A549 (cell line): ENCODE measurements around the gene PLA2G2D. TPM values are rescaled to one million over a fixed set of nuclear protein-coding genes. Genes with fewer than 3 reads are reported as not detected.

Source experiments
- ATAC-seq, 2 experiments: fragments of 200-7000 bp in 1 of 2; fragments of >200 bp in 1 of 2; cut with Nextera tagmentation in 1 of 2; cut with Tn5 transposase in 1 of 2; 3 replicates each; pipeline versions ENCODE4 v1.8.0 to v1.9.1; 2018 to 2020; ENCODE audit warnings: mild to moderate bottlenecking in 1 of 2, moderate library complexity in 1 of 2
- CTCF ChIA-PET: fragments of 300-600 bp; sonication (Branson Sonifier 250); formaldehyde crosslinking; extraction: SDS; loops from one replicate; lab custom pipeline; 2021; ENCODE audit warnings: antibody characterized with exemption, inconsistent platforms; lab: Yijun Ruan, JAX
- POLR2A ChIA-PET: fragments of 350-600 bp; formaldehyde crosslinking; extraction: SDS; loops from one replicate; lab custom pipeline; 2021; ENCODE audit warnings: antibody characterized with exemption, inconsistent platforms; lab: Yijun Ruan, JAX
- DNase-seq, 2 experiments: peaks; one replicate each; pipeline versions ENCODE4 v3.0.0 to v3.0.0-alpha.2; 2011 to 2016; ENCODE audit warnings: low read depth in 1 of 2, low spot score in 1 of 2
- FAIRE-seq: peaks from 2 replicates; lab custom pipeline; 2011; peaks lifted over from hg19 to GRCh38; lab: Jason Lieb, UNC
- H3K27ac ChIP-seq, 2 experiments: fragments of >200 bp; sonication (Bioruptor Twin); formaldehyde crosslinking; 3 replicates each; pipeline ENCODE4 v1.5.1; 2016 to 2017
- H3K4me1 ChIP-seq: fragments of >200 bp; sonication (Bioruptor Twin); formaldehyde crosslinking; 3 replicates; pipeline ENCODE4 v1.6.1; 2016
- H3K4me2 ChIP-seq: fragments of >200 bp; sonication (Bioruptor Twin); formaldehyde crosslinking; 3 replicates; pipeline ENCODE4 v1.6.1; 2016
- H3K4me3 ChIP-seq: fragments of >200 bp; sonication (Bioruptor Twin); formaldehyde crosslinking; 3 replicates; pipeline ENCODE4 v1.5.1; 2016
- H3K9me3 ChIP-seq: fragments of >200 bp; sonication (Bioruptor Twin); formaldehyde crosslinking; 3 replicates; pipeline ENCODE4 v1.6.1; 2016
- BHLHE40 ChIP-seq: IDR thresholded peaks from 2 replicates; pipeline ENCODE4 v1.6.1; 2012; ENCODE audit warnings: low read depth, low read length, inconsistent platforms
- CBX2 ChIP-seq: fragments of 200-600 bp; sonication (generic); IDR thresholded peaks from 2 replicates; pipeline ENCODE4 v1.6.1; 2016; ENCODE audit warnings: low read depth, mild to moderate bottlenecking, borderline replicate concordance
- CBX8 ChIP-seq: fragments of 200-600 bp; sonication (generic); IDR thresholded peaks from 2 replicates; pipeline ENCODE4 v1.6.1; 2016
- CEBPB ChIP-seq, 2 experiments: fragments of >200 bp in 1 of 2; sonication (Bioruptor Twin) in 1 of 2; formaldehyde crosslinking in 1 of 2; IDR thresholded peaks; 2 replicates each; pipeline ENCODE4 v1.6.1; 2012 to 2016
- CTCF ChIP-seq: fragments of >200 bp; sonication (Bioruptor Twin); formaldehyde crosslinking; IDR thresholded peaks from 3 replicates; pipeline ENCODE4 v1.5.1; 2016
- EP300 ChIP-seq, 2 experiments: fragments of >200 bp; sonication (Bioruptor Twin); formaldehyde crosslinking; IDR thresholded peaks; 2 replicates in 1 of 2; 3 replicates in 1 of 2; pipeline ENCODE4 v1.6.1; 2016 to 2017
- FOSB ChIP-seq: fragments of 250-450 bp; sonication (Bioruptor Pico); IDR thresholded peaks from 2 replicates; pipeline ENCODE4 v1.5.0; 2020; ENCODE audit warnings: mild to moderate bottlenecking, moderate library complexity
- GATA3 ChIP-seq: IDR thresholded peaks from 2 replicates; pipeline ENCODE4 v1.6.1; 2012; ENCODE audit warnings: borderline replicate concordance
- HDAC2 ChIP-seq: fragments of 200-600 bp; sonication (generic); IDR thresholded peaks from 2 replicates; pipeline ENCODE4 v1.6.1; 2016
- HMGXB4 ChIP-seq: fragments of 250-450 bp; sonication (Bioruptor Pico); IDR thresholded peaks from 2 replicates; pipeline ENCODE4 v1.5.0; 2021; ENCODE audit warnings: mild to moderate bottlenecking, moderate library complexity, borderline replicate concordance
- HOXB5 ChIP-seq: fragments of 250-450 bp; sonication (Bioruptor Pico); IDR thresholded peaks from 2 replicates; pipeline ENCODE4 v1.5.0; 2020; ENCODE audit warnings: mild to moderate bottlenecking, moderate library complexity
- MAX ChIP-seq: IDR thresholded peaks from 2 replicates; pipeline ENCODE4 v1.6.1; 2012
- MAZ ChIP-seq: fragments of 150-350 bp; IDR thresholded peaks from 2 replicates; pipeline ENCODE4 v1.6.1; 2014; ENCODE audit warnings: antibody characterized with exemption, low read depth, low read length, borderline replicate concordance
- NFE2L2 ChIP-seq: fragments of 150-350 bp; conservative IDR thresholded peaks from 2 replicates; pipeline ENCODE4 v1.6.1; 2014; ENCODE audit warnings: low read length
- NPAS2 ChIP-seq: fragments of 250-450 bp; sonication (Bioruptor Pico); IDR thresholded peaks from 2 replicates; pipeline ENCODE4 v1.8.0; 2022; ENCODE audit warnings: mild to moderate bottlenecking, moderate library complexity, borderline replicate concordance
- RCOR1 ChIP-seq: fragments of 150-350 bp; IDR thresholded peaks from 2 replicates; pipeline ENCODE4 v1.6.1; 2014; ENCODE audit warnings: antibody characterized with exemption, low read length, low read depth
- RFX5 ChIP-seq: fragments of 450-650 bp; IDR thresholded peaks from 2 replicates; pipeline ENCODE4 v1.7.1; 2014; ENCODE audit warnings: antibody characterized with exemption, mild to moderate bottlenecking, moderate library complexity
- SMC3 ChIP-seq: fragments of >200 bp; sonication (Bioruptor Twin); formaldehyde crosslinking; IDR thresholded peaks from 3 replicates; pipeline ENCODE4 v1.6.1; 2018; ENCODE audit warnings: inconsistent platforms
- TFCP2L1 ChIP-seq: fragments of 250-450 bp; sonication (Bioruptor Pico); IDR thresholded peaks from 2 replicates; pipeline ENCODE4 v1.5.0; 2021; ENCODE audit warnings: mild to moderate bottlenecking
- TP53 ChIP-seq: fragments of 250-450 bp; sonication (Bioruptor Pico); IDR thresholded peaks from 2 replicates; pipeline ENCODE4 v1.5.0; 2021; ENCODE audit warnings: mild to moderate bottlenecking, moderate library complexity
- USF2 ChIP-seq: fragments of 450-650 bp; IDR thresholded peaks from 2 replicates; pipeline ENCODE4 v1.6.1; 2014; ENCODE audit warnings: antibody characterized with exemption
- ZFP36 ChIP-seq: fragments of 450-650 bp; IDR thresholded peaks from 2 replicates; pipeline ENCODE4 v1.6.1; 2014; ENCODE audit warnings: borderline replicate concordance; ENCODE audit not compliant: partially characterized antibody
- WGBS: methylation state at CpG from one replicate; pipeline ENCODE4 v1.1.6; 2017; ENCODE audit errors: missing lambda C conversion rate; 5-methylcytosine and 5-hydroxymethylcytosine counted together
- polyA plus RNA-seq, 4 experiments: library from polyadenylated mRNA; depleted of rRNA in 3 of 4; stranded (reverse); fragments of >200 nt; fragmentation: RNase III in 1 of 4; extraction: RNeasy Plus Mini Kit Qiagen cat#74134 plus additional on column Dnase treatment in 1 of 4; gene quantifications; 2 replicates in 3 of 4; 3 replicates in 1 of 4; pipeline ENCODE4 v1.2.3, GENCODE V29; 2011 to 2017

PLA2G2D gene
- polyA plus RNA-seq, 2 of the 4 experiments (the other 2 are of a cell fraction) = not detected

- ATAC-seq (no peak), DNase-seq (no peak), FAIRE-seq (no peak)
- Histone ChIP-seq H3K4me3 (no peak overlapping the region), H3K27ac (no peak overlapping the region), H3K4me1 (0 out of 3 replicates have a peak, but pooled peaks cover 10% of the 10 kb centered on the region), H3K4me2 (no peak overlapping the region), H3K9me3 (no peaks in the 10 kb centered on the region)
- whole genome bisulfite sequencing = 48% methylated on average over 3 of the region's 6 CpGs
- CTCF ChIA-PET = interaction anchor here (0.7 to 8.5 kb wide), 8 partner anchors 9 to 489 kb away, joined by 3 to 125 read pairs (median 4); partner anchors contain the start of gene PLA2G2E
- POLR2A ChIA-PET = no interaction called here
- TF ChIP-seq TP53 (CRISPR knock-in tag) (no peak), NPAS2 (CRISPR knock-in tag) (no peak), EP300 (IDR thresholded peaks at IDR 0.05) (no peak), USF2 (no peak), RCOR1 (no peak), FOSB (CRISPR knock-in tag) (no peak), GATA3 (no peak), ZFP36 (no peak), BHLHE40 (no peak), SMC3 (no peak)
Observed at GRCh38 chr1:20150969-20151368, 31.6 kb upstream of the PLA2G2D start.

GRCh38 chr1:20150326-20150705, 31.0 kb upstream of the PLA2G2D start:
- H3K4me2 ChIP-seq = no peak overlapping the region
- H3K4me1 ChIP-seq = 0 out of 3 replicates have a peak, but pooled peaks cover 10% of the 10 kb centered on the region
- H3K9me3 ChIP-seq = no peaks in the 10 kb centered on the region
- TF ChIP-seq MAX = no peak
- DNase-seq = no peak
- ATAC-seq = no peak
- ChIA-PET POLR2A (no interaction called here), CTCF (interaction anchor here (0.7 to 8.5 kb wide), 3 partner anchors 59 to 344 kb away, joined by 3 to 125 read pairs (median 4); partner anchors contain the start of gene PLA2G2E)
- no peak for FAIRE-seq
- 80% methylated on average over 8 of the region's 8 CpGs for WGBS
- H3K4me3 ChIP-seq = no peak overlapping the region
- H3K27ac ChIP-seq = no peak overlapping the region

GRCh38 chr1:20149601-20150325, 30.4 kb upstream of the PLA2G2D start:
- Histone ChIP-seq H3K27ac (no peak overlapping the region), H3K4me2 (no peak overlapping the region), H3K4me3 (no peak overlapping the region), H3K4me1 (0 out of 3 replicates have a peak, but pooled peaks cover 10% of the 10 kb centered on the region), H3K9me3 (no peaks in the 10 kb centered on the region)
- TF ChIP-seq USF2 (no peak), BHLHE40 (no peak), TFCP2L1 (CRISPR knock-in tag) (no peak), NFE2L2 (no peak), CTCF (no peak), MAZ (no peak), CBX8 (no peak), RCOR1 (no peak), GATA3 (no peak), CEBPB (IDR thresholded peaks at IDR 0.05) (no peak), HMGXB4 (no peak), HOXB5 (CRISPR knock-in tag) (no peak), HDAC2 (no peak), TP53 (CRISPR knock-in tag) (no peak), CBX2 (no peak), RFX5 (no peak)
- WGBS = 70% methylated on average over 19 of the region's 27 CpGs
- POLR2A ChIA-PET = no interaction called here
- no peak for FAIRE-seq
- no peak for ATAC-seq
- DNase-seq = no peak
- CTCF ChIA-PET = interaction anchor here (0.8 to 8.5 kb wide), 2 partner anchors 9 to 231 kb away, joined by 3 to 125 read pairs; partner anchors contain the start of gene PLA2G2E
